ENCODE measurements around the gene KCTD15. TPM values are rescaled to one million over a fixed set of nuclear protein-coding genes. Genes with fewer than 3 reads are reported as not detected.
A peak's percentile ranks its signal among the peaks of the same experiment; 100 is the strongest.
"Not testable (repeated sequence)": the region's sequence is repeated elsewhere in the genome, so short reads cannot be mapped to it uniquely, and the experiment has no call there.

The KCTD15 gene
- total RNA-seq, 6 donors from 2014 or later, result 13.4 to 98.1 (median 30.5) TPM

GRCh38 chr19:33814181-33815165 is 17.8 kb downstream of the KCTD15 start:
- no peak for DNase-seq
- no peak overlapping the region for H3K27ac ChIP-seq

GRCh38 chr19:33815380-33816340 is 19.0 kb downstream of the KCTD15 start:
- DNase-seq (no peak), ATAC-seq (ENCODE audit: low FRiP score in 2 of 2) (no peak)
- TF ChIP-seq EP300 (IDR thresholded peaks at IDR 0.05), result no peak
- no peak for TF ChIP-seq CTCF (IDR thresholded peaks at IDR 0.05)
- no peak for TF ChIP-seq POLR2A (IDR thresholded peaks at IDR 0.05)
- no peak for TF ChIP-seq POLR2AphosphoS5 (IDR thresholded peaks at IDR 0.05)
- H3K4me1 ChIP-seq, result peaks cover 16 to 46% (median 28%) of the 10 kb centered on the region in 4 donors
- no peak overlapping the region for H3K4me3 ChIP-seq
- peaks cover 0 to 28% (median 13%) of the 10 kb centered on the region in 4 donors for H3K36me3 ChIP-seq
- H3K27me3 ChIP-seq, result no peaks in the 10 kb centered on the region
- 66 to 71% methylated on average over 15 of the region's 15 CpGs for WGBS, 2 donors
- H3K27ac ChIP-seq, result no peak overlapping the region
- no peaks in the 10 kb centered on the region for H3K9me3 ChIP-seq

More at GRCh38 chr19:33814181-33815165, 17.8 kb downstream of the KCTD15 start:
- H3K9me3 ChIP-seq, result no peaks in the 10 kb centered on the region
- TF ChIP-seq POLR2A (IDR thresholded peaks at IDR 0.05) (no peak), EP300 (IDR thresholded peaks at IDR 0.05) (no peak), CTCF (IDR thresholded peaks at IDR 0.05) (no peak), POLR2AphosphoS5 (IDR thresholded peaks at IDR 0.05) (peak in 1 of 2 donors; percentile 19)
- H3K4me3 ChIP-seq, result no peak overlapping the region
- H3K4me1 ChIP-seq, result peaks cover 4 to 35% (median 17%) of the 10 kb centered on the region in 4 donors
- no peaks in the 10 kb centered on the region for H3K27me3 ChIP-seq
- no peak for ATAC-seq (ENCODE audit: low FRiP score in 2 of 2)
- H3K36me3 ChIP-seq, result peaks cover 0 to 36% (median 13%) of the 10 kb centered on the region in 4 donors
- WGBS, 2 donors, result 61 to 76% methylated on average over 19 to 21 of the region's 21 CpGs

GRCh38 chr19:33818411-33818810 is 21.7 kb downstream of the KCTD15 start:
- H3K27ac ChIP-seq, result no peak overlapping the region
- peaks cover 19 to 58% (median 33%) of the 10 kb centered on the region in 4 donors for H3K4me1 ChIP-seq
- no peaks in the 10 kb centered on the region for H3K9me3 ChIP-seq
- ATAC-seq (ENCODE audit: low FRiP score in 2 of 2) (no peak), DNase-seq (no peak)
- peaks cover 0 to 2% (median under 1%) of the 10 kb centered on the region in 4 donors for H3K36me3 ChIP-seq
- no peaks in the 10 kb centered on the region for H3K27me3 ChIP-seq
- TF ChIP-seq POLR2A (IDR thresholded peaks at IDR 0.05) (no peak), CTCF (IDR thresholded peaks at IDR 0.05) (no peak), EP300 (IDR thresholded peaks at IDR 0.05) (no peak), POLR2AphosphoS5 (IDR thresholded peaks at IDR 0.05) (no peak)
- 97 to 100% methylated on average over 3 to 4 of the region's 4 CpGs for WGBS, 2 donors
- H3K4me3 ChIP-seq, result no peak overlapping the region

GRCh38 chr19:33819078-33819477 is 22.4 kb downstream of the KCTD15 start:
- not testable (repeated sequence) for H3K9me3 ChIP-seq; H3K36me3 ChIP-seq; ATAC-seq (ENCODE audit: low FRiP score in 2 of 2); DNase-seq; H3K27me3 ChIP-seq; H3K4me3 ChIP-seq
- 88 to 89% methylated on average over 7 of the region's 7 CpGs for WGBS, 2 donors
- peaks cover 19 to 58% (median 33%) of the 10 kb centered on the region in 4 donors for H3K4me1 ChIP-seq
- peak overlapping the region; percentile 76 to 88 (median 85) for H3K27ac ChIP-seq

Data from upper lobe of left lung (tissue), 6 donors.